MM.1S (cell line): Measurements from ENCODE around the gene GRB10.

Experiments
- DNase-seq: peaks from one replicate; pipeline ENCODE4 v3.0.0-alpha.2; 2015
- H2AFZ ChIP-seq: fragments of 300-600 bp; sonication (generic); 2 replicates; pipeline ENCODE4 v1.6.0; 2016; ENCODE audit warnings: antibody characterized with exemption, low read length
- H3F3A ChIP-seq: fragments of 300-600 bp; sonication (generic); 2 replicates; pipeline ENCODE4 v1.6.1; 2016; ENCODE audit warnings: mild to moderate bottlenecking, antibody characterized with exemption, low read length, moderate library complexity, mixed read lengths; ENCODE audit not compliant: insufficient read depth
- H3K27ac ChIP-seq: fragments of 300-600 bp; sonication (generic); 2 replicates; pipeline ENCODE4 v1.5.1; 2016; ENCODE audit warnings: mild to moderate bottlenecking, low read length
- H3K27me3 ChIP-seq: fragments of 300-600 bp; sonication (generic); replicated peaks from 2 replicates; pipeline ENCODE4 v1.6.0; 2016; ENCODE audit warnings: low read length; ENCODE audit not compliant: insufficient read depth
- H3K36me3 ChIP-seq: fragments of 300-600 bp; sonication (generic); replicated peaks from 2 replicates; pipeline ENCODE4 v1.6.1; 2016; ENCODE audit warnings: mild to moderate bottlenecking, low read length, mixed read lengths; ENCODE audit not compliant: insufficient read depth
- H3K4me1 ChIP-seq: fragments of 300-600 bp; sonication (generic); 2 replicates; pipeline ENCODE4 v1.6.1; 2016; ENCODE audit warnings: low read length, mixed read lengths
- H3K4me2 ChIP-seq: fragments of 300-600 bp; sonication (generic); 2 replicates; pipeline ENCODE4 v1.6.0; 2016; ENCODE audit warnings: low read depth, low read length
- H3K4me3 ChIP-seq: fragments of 300-600 bp; sonication (generic); 2 replicates; pipeline ENCODE4 v1.5.1; 2016; ENCODE audit warnings: low read length, mixed read lengths
- H3K79me2 ChIP-seq: fragments of 300-600 bp; sonication (generic); 2 replicates; pipeline ENCODE4 v1.6.1; 2016; ENCODE audit warnings: mixed run types, low read length, mixed read lengths
- H3K9ac ChIP-seq: fragments of 300-600 bp; sonication (generic); 2 replicates; pipeline ENCODE4 v1.6.1; 2016; ENCODE audit warnings: low read length, mixed read lengths
- H3K9me2 ChIP-seq: fragments of 300-600 bp; sonication (generic); replicated peaks from 2 replicates; pipeline ENCODE4 v1.6.1; 2016; ENCODE audit warnings: mild to moderate bottlenecking, low read length, mixed read lengths; ENCODE audit not compliant: insufficient read depth
- H3K9me3 ChIP-seq: fragments of 300-600 bp; sonication (generic); replicated peaks from 2 replicates; pipeline ENCODE4 v1.6.1; 2016; ENCODE audit warnings: mild to moderate bottlenecking, low read length, mixed read lengths; ENCODE audit not compliant: insufficient read depth
- H4K20me1 ChIP-seq: fragments of 300-600 bp; sonication (generic); 2 replicates; pipeline ENCODE4 v1.6.1; 2016; ENCODE audit warnings: mild to moderate bottlenecking, low read length, moderate library complexity, mixed read lengths; ENCODE audit not compliant: insufficient read depth
- CTCF ChIP-seq: fragments of 300-600 bp; sonication (generic); IDR thresholded peaks from 2 replicates; pipeline ENCODE4 v1.5.1; 2016; ENCODE audit warnings: antibody characterized with exemption, low read length, mixed read lengths
- EZH2 ChIP-seq: fragments of 300-600 bp; sonication (generic); optimal IDR thresholded peaks from 2 replicates; pipeline ENCODE3; 2017; ENCODE audit warnings: low read depth, mild to moderate bottlenecking, antibody characterized with exemption, low read length, mixed read lengths
- EZH2phosphoT487 ChIP-seq: fragments of 300-600 bp; sonication (generic); IDR thresholded peaks from 2 replicates; pipeline ENCODE4 v1.6.1; 2018; ENCODE audit warnings: antibody characterized with exemption, low read length

Gene GRB10

GRCh38 chr7:50703654-50704053 is 79.0 kb downstream of the GRB10 start:
- TF ChIP-seq CTCF (no peak), EZH2 (no peak), EZH2phosphoT487 (no peak)
- Histone ChIP-seq H2AFZ (no peak overlapping the region), H3K36me3 (no peaks in the 10 kb centered on the region), H3K4me3 (no peak overlapping the region), H3F3A (no peaks in the 10 kb centered on the region), H3K9ac (no peak overlapping the region), H4K20me1 (no peaks in the 10 kb centered on the region), H3K27ac (no peak overlapping the region), H3K4me1 (no peaks in the 10 kb centered on the region), H3K27me3 (no peaks in the 10 kb centered on the region), H3K4me2 (no peak overlapping the region), H3K9me3 (no peaks in the 10 kb centered on the region), H3K9me2 (no peaks in the 10 kb centered on the region), H3K79me2 (no peaks in the 10 kb centered on the region)
- DNase-seq: no peak

GRCh38 chr7:50699143-50699542 is 83.6 kb downstream of the GRB10 start:
- H3K9me3 ChIP-seq: no peaks in the 10 kb centered on the region
- H3K4me1 ChIP-seq: no peaks in the 10 kb centered on the region
- no peak overlapping the region for H3K27ac ChIP-seq
- no peak overlapping the region for H3K4me2 ChIP-seq
- H3K9me2 ChIP-seq: no peaks in the 10 kb centered on the region
- H3K27me3 ChIP-seq: no peaks in the 10 kb centered on the region
- no peak overlapping the region for H3K9ac ChIP-seq
- TF ChIP-seq CTCF (no peak), EZH2phosphoT487 (no peak), EZH2 (no peak)
- H4K20me1 ChIP-seq: no peaks in the 10 kb centered on the region
- H3F3A ChIP-seq: no peaks in the 10 kb centered on the region
- no peaks in the 10 kb centered on the region for H3K36me3 ChIP-seq
- no peaks in the 10 kb centered on the region for H3K79me2 ChIP-seq
- no peak overlapping the region for H3K4me3 ChIP-seq
- DNase-seq: no peak
- no peak overlapping the region for H2AFZ ChIP-seq

GRCh38 chr7:50697748-50698147 is 84.9 kb downstream of the GRB10 start:
- no peaks in the 10 kb centered on the region for H3K9me3 ChIP-seq
- no peaks in the 10 kb centered on the region for H3F3A ChIP-seq
- no peaks in the 10 kb centered on the region for H3K27me3 ChIP-seq
- H3K4me2 ChIP-seq: no peak overlapping the region
- no peaks in the 10 kb centered on the region for H3K9me2 ChIP-seq
- H3K36me3 ChIP-seq: no peaks in the 10 kb centered on the region
- no peaks in the 10 kb centered on the region for H3K79me2 ChIP-seq
- no peak overlapping the region for H3K4me3 ChIP-seq
- DNase-seq: no peak
- H2AFZ ChIP-seq: no peak overlapping the region
- H3K9ac ChIP-seq: no peak overlapping the region
- no peaks in the 10 kb centered on the region for H3K4me1 ChIP-seq
- TF ChIP-seq CTCF (no peak), EZH2phosphoT487 (no peak), EZH2 (no peak)
- H3K27ac ChIP-seq: no peak overlapping the region
- H4K20me1 ChIP-seq: no peaks in the 10 kb centered on the region
